HG03196 (cell line): ENCODE data around the gene CRACR2A.

ENCODE experiments used
- ATAC-seq: cut with Tn5 transposase; IDR thresholded peaks from one replicate; pipeline ENCODE4 v1.9.1; 2021; ENCODE audit not compliant: unreplicated experiment

CRACR2A gene, protein sequence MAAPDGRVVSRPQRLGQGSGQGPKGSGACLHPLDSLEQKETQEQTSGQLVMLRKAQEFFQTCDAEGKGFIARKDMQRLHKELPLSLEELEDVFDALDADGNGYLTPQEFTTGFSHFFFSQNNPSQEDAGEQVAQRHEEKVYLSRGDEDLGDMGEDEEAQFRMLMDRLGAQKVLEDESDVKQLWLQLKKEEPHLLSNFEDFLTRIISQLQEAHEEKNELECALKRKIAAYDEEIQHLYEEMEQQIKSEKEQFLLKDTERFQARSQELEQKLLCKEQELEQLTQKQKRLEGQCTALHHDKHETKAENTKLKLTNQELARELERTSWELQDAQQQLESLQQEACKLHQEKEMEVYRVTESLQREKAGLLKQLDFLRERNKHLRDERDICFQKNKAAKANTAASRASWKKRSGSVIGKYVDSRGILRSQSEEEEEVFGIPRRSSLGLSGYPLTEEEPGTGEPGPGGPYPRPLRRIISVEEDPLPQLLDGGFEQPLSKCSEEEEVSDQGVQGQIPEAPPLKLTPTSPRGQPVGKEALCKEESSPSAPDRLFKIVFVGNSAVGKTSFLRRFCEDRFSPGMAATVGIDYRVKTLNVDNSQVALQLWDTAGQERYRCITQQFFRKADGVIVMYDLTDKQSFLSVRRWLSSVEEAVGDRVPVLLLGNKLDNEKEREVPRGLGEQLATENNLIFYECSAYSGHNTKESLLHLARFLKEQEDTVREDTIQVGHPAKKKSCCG

DNA sequence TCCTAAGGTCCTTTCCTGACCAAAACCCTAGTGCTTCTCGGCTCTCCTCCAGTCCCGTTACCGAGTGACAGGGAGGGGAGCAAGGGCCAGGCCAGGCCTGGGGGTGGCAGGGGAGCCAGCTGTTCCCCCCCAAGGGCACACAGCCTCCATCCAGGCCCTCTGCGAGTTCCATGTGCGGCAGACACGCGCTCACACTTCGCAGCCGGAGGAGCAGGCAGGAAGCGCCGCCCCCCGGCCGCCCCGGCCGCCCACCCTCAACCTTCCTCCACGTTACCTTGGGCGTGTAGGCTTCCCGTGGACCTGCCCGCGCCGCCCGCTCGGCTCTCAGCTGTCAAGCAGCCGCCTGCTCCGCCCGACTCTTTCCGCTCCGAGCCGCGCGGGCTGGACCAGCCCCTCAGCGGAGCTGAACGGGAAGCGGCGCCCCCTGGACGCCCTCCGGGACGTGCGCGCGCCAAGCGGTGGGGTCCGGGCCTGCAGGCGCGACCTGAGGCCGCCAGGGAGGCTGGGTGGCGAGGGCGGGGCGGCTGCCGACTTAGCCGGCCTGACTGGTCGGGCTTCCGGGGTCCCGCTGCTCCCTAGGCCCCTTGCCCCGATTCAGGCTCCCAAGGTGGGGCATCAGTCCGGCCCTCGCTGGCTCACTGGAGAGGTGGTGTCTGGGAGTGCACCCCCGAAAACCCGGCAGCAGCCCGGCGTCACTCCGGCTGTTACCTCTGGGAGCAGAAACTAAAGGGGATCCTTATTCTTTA is at the start of gene CRACR2A:
Gene CRACR2A (minus strand): TSS at position 369 of the 746 bp plus-strand sequence. CDS start 56,110 bp downstream, outside the sequence.
- peak; percentile 72 for ATAC-seq

DNA sequence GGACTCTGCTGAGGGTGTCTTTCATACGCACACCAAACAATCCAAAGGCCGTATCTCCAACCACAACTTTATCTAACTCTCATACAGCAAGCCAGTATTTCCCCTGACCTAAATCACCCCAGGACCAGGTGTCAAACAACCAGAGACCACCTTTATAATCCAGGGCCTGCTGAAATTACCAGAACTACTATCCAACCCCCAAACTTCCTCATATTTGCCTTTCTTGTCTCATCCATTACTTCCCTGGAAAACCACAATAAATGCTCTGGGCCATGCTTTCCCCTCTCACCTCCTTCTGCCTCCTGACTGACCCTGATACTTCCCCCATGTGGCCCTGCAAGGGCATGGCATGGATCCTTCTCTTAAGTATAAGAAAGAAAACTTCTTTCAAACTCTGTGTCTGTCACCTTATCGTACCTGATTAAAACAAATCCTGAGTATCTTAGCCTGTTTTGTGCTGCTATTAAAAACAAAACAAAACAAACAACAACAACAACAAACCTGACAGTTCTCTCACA is 44.7 kb upstream of the CRACR2A start:
- no peak for ATAC-seq

DNA sequence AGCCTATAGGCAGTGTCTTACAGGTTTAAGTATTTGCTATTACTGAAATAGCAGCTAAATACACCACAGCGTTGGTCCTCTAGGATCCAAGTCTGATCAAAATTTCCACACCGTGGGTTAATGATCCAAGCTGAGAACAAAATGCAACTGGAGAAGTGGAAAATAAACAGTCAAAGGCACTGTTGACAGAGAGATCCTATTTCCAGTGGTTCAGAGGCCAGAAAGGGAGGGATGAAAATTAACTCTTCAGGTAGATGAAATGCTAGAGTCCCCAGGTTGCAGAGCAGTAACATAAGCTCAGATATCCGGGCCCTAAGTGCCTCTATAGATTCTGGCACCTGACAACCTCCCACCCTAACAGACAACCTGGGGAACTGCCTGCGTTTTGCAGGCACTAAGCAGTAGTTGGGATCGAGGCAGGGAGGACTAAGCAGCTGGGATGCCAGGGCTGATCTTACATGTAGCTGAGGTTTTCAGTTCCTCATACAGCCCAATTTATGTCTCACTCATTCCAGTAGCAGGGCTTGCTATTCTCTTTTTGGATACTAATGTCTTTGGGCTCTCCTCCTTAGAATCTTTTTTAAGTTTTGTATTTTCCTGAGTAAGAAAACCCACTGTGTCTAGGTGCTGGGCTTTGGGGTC is 42.7 kb upstream of the CRACR2A start:
- ATAC-seq, result no peak

DNA sequence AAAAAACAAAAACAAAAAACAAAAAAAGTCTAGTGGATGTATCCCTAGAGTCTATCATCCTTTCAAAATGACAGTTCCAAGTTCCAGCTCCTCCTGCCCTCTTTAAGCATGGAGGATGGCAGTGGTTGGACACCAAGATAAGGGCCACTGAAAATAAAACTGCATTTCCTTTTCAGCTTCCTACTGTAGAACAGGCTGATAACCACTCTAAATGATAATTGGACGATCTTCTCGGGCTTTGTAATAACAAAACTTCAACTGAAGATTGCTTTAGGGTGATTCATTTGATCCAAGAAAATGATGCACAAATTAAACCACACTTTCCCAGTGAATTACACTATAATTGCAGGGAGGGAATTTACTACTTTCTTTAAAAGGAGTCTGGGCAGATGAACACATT is 42.2 kb upstream of the CRACR2A start:
- ATAC-seq, result no peak

DNA sequence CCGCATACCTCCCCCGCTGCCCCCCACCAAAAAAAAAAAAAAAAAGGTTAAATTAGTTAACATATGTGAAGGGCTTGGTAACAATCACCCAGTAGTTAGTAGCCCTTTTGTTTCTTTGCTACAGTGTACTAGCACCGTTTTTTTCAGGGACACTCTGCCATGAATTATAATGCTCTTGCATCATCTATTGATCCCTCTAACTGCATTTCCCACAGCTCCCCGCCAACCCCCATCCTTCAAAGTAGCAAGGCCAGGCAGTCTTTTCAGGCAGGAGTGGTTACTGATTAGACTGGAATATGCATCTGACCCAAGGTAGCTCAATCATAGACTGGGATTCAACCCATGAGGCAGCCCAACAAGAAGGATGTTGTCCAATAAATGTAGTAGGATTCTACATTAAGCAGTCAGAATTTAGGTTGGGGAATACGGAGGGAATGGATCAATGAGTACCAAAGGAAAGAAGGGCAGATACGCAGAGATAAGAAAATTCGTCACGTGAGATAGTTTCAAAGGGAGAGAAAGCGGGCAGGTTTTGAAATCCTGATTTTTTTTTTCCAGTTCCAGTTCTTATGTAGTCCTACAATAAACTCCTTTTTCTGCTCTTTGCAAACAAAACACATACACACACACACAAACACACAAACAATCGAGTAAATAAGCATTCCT is 39.8 kb upstream of the CRACR2A start:
- no peak for ATAC-seq

DNA sequence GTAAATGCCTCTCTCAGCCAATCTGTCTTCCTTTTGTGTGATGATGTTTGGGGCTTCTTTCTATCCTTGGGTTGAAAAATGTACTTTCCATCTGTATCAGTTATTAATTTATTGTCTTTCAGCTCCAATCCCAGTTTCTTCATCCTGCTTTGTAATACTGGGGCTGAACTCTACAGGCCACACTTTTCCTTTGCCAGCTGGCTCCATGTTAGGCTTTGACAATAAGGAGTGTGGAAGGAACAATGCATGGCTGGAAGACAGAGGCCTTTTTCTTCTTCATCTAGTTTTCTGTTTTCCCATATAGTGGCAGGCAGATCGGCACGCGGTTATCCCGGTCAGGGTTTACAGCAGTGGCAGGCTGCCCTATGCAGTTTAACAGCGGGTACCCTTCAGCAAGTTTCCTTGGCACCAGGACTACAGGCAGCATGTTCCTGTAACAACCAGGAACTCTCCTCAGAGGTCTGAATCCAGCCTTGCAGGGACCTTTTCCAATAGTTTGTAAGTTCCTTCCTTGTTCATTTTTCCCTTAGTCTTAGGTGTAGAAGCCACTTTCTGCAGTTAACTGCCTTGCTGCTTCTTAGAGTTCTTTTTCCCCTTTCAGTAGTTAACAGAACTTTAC is 38.5 kb upstream of the CRACR2A start:
- ATAC-seq, result no peak

DNA sequence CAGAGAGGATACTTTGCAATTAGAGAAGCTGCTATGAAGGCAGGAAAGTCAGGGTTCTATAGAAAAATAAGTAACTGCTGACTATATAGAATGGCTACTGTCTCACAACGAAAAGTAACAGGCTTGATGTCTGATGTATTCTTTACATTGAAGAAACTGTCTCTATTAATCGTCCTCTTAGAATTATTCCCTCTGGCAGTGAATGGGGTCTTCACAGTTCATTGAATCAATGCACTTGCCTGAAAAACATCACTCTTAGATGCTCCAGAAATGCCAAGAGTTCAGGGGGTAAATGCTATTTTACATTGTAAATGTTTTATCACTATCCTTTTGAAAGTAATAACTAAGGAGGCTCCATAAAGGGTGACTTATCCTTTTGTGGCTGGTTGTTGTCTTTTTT is 37.7 kb upstream of the CRACR2A start:
- no peak for ATAC-seq

DNA sequence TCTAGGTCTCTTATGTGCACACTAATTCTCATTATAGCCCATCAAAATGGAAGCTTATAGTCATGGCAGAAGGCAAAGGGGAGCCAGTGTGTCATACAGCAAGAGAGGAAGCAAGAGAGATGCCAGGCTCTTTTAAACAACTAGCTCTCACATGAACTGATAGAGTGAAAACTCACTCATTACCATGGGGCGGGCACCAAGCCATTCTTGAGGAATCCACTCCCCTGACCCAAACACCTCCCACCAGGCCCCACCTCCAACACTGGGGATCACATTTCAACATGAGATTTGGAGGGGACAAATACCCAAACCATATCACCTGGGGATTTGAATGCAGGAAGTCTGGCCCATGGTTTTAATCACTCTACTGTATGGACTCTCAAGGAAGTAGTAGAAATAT is 36.9 kb upstream of the CRACR2A start:
- no peak for ATAC-seq

DNA sequence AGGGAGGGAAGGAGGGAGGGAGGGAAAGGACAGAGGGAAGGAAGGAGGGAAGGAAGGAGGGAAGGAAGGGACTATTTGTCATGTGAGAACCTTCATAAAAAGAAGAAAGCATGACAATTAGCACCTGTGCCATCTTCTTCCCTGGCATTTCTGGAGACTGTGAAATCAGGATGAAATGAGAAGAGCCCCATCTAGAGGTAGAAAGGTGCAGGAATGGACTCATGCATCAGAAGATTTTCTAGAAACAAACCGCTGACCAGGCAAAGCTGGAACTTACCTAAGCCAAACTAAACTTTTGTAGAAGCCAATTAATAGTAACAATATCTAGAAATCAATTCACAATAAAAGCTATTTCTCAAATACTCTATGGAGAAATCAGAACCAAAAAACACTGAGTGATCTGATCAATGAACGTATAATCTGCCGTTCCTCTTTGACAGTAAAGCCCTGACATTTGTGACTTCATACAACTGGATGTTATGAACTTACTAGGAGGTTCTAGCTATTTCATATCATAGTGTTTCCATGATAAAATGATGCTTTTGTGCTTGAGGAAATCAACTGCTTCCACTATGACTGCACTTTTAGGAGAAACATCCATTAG is 24.4 kb upstream of the CRACR2A start:
- no peak for ATAC-seq

DNA sequence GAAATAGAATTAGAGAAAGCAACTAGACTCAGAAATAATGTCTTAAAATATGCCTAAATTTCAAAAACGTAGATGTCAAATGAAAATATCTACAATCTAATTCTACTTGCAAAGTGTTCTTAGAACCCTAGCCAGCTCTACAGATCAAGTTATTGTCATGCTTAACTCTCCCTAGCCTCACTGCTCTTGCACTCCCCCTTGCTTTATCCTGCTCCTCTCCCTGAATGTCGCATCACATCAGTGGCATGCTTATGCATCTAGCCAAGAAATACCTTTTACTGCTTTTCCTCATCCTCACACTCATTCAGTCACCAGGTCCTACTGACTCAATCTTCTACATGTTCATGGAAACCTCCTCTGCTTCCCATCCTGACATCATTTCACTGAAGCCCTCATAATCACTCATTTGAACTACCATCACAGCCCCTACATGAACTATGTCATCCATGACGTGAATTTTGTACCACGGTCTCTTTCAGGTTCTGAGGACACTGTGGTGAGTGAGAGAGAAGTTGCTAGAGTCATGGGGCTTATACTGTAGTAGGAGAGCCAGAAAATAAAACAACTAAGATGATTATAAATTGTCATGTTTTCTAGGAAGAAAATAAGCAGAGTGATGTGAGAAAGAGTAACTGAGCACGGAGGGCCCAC is 22.6 kb upstream of the CRACR2A start:
- ATAC-seq, result no peak

DNA sequence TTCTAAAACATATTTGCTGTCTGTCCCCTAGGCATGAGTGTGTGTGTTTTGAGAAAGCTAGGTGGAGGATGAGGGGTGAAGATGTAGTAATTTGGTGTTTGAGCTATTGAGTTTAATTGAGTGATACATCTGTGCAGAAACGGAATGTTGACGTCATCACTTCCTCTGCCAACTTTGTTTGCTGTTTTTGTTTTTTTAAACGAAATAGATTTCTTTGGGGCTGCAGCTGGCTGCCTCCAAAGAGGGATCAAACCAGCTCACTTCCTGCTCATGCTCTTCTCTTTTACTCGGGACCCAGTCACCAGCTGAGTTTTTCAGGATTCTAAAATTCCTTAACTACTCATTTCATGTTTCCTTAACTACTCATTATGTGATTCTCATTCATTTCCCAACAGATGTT is 19.5 kb upstream of the CRACR2A start:
- ATAC-seq, result no peak

DNA sequence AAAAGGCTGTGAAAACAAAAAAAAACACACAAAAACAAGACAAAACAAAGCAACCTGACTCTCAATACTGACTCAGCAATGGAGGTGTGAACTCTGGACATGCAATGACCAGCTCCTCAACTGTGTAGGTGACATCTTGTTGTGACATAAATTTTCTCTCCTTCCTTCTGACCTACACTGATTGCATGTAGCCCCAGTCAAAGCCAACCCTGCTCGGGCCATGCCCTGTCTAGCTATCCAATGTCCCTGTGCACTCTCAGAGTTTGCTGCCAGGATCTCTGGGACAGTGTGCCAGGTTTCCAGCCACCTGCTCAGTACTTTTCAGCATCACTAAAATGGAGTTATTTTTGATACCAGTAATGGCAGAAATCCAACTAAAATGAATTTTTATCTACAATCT is 18.9 kb upstream of the CRACR2A start:
- no peak for ATAC-seq

DNA sequence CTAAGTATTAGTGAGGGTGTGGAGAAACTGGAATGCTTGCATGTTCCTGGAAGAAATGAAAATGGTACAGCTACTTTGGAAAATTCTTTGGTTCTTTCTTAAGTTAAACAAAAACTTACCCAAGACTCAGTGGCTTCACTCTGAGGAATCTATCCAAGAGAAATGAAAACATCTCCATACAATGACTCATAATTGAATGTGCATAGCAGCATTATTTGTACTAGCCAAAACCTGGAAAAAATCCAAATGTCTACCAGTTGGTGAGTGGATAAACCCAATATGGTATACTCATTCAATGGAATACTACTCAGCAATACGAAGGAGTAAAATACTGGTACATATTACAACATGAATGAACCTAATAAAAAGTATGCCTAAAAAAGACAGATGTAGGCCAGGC is 18.0 kb upstream of the CRACR2A start:
- ATAC-seq, result no peak

DNA sequence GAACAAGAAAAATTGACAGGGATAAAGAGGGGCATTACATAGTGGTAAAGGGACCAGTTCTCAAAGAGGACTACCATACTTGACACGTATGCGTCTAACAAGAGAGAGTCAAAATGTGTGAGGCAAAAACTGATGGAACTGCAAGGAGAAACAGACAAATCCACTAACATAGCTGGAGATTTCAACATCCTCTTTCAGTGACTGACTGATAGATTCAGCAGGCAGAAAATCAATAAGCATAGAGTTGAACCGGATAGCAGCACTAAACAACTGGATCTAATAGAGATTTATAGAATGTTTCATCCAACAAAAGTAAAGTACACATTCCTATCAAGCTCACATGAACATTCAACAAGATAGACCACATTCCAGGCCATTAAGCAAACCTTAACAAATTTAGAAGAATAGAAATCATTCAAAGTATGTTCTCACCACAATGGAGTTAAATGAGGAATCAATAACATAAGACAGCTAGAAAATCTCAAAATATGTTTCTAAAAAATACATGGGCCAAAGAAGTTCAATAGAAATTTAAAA is 16.1 kb upstream of the CRACR2A start:
- no peak for ATAC-seq

DNA sequence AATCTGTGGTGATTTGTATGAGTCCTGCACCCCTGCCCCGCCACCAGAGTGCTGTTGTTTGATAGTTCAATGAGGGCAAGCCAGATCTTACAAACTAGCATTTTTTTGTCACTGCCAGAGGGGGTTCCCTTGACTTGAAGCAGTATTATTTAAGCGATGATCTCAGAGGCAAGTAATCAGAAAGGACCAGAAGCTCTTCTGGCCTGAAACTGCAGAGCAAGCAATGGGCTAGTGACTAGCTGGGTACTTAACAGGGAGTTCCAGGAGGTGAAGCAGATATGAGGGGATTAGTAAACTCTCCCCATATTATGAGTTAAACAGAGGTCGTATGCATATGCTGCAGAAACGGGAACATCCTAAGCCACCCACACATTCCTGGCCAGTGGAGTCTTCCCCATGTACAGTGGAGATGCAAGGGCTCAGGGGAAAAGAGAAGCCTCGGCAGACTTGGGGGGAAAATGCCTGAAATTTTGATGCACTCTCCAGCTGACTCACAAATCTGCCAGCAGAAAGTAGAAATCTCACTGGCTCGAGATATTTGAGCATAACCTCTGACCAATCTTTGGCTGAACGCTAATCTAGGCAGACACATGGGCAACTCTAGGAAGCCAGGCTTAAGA is 8.3 kb upstream of the CRACR2A start:
- no peak for ATAC-seq

DNA sequence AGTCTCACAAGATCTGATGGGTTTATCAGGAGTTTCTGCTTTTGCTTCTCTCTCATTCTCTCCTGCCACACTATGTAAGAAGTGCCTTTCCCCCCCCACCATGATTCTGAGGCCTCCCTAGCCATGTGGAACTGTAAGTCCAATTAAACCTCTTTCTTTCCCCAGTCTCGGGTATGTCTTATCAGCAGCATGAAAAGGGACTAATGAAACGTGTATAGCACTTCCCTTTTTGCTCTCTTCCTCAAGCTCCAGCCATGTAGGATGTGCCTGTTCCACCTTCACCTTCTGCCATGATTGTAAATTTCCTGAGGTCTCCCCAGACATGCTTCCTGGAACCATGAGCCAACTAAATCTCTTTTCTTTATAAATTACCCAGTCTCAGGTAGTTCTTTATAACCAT is 7.0 kb upstream of the CRACR2A start:
- ATAC-seq, result no peak

DNA sequence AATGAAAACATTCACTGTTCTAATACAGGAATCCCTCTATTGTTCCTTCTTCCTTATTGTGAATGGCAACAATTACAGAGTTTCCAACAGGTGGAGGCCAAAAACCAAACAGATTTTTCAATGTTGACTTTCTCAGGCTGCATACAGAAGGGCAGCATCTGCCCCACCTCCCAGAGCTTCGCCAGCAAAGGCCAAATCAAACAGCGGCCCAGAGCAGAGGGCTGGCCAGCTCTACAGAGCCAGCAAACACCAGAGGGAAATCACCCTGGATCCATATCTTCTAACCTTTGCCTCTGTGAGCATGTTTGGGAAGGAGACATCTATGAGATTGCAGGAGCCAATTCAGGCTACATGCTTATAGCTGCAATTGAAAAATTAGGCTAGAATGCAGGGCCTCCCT is 4.4 kb upstream of the CRACR2A start:
- no peak for ATAC-seq

DNA sequence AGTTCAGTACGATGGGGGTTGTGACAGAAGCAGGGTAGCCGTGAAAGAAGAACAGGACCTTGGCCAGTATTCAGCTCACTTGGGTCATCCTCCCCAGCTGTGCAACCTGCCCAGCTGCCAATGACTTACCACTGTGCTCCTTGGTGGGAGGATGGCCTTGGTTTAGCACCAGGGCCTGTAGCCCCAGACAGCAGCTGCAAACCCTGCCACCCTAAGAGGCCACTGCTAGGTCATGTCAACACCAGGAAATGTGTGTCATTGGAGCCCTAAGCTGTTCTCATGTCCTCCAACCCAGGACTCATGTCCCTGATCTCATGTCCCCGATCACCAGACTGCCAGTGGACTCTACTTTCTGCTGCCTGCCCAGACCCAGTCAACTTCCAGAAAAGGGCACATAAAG is 3.0 kb upstream of the CRACR2A start:
- no peak for ATAC-seq
